HepG2 (cell line): ENCODE data around the gene KAT6B. TPM values are rescaled to one million over a fixed set of nuclear protein-coding genes. Genes with fewer than 3 reads are reported as not detected.

Experiments used
- ATAC-seq: fragments of 200-7000 bp; cut with Tn5 transposase; 3 replicates; pipeline ENCODE4 v1.9.1; 2020; ENCODE audit warnings: mild to moderate bottlenecking, moderate library complexity
- BruUV-seq: library from RNA; stranded (reverse); fragments of 400-500 nt; replicated peaks from 2 replicates; lab custom pipeline; 2021; lab: Mats Ljungman, UMichigan
- CTCF ChIA-PET: fragments of 300-600 bp; formaldehyde crosslinking; extraction: SDS; loops from one replicate; lab custom pipeline; 2021; ENCODE audit warnings: low total read pairs, inconsistent platforms, low intra/inter-chr PET ratio; lab: Yijun Ruan, JAX
- POLR2A ChIA-PET: fragments of 350-600 bp; sonication (Branson Sonifier 250); formaldehyde crosslinking; loops from one replicate; lab custom pipeline; 2020; ENCODE audit warnings: antibody characterized with exemption, inconsistent platforms; lab: Yijun Ruan, JAX
- DNase-seq: peaks from one replicate; pipeline ENCODE4 v3.0.0-alpha.2; 2015; ENCODE audit warnings: low spot score
- FAIRE-seq: peaks from 3 replicates; lab custom pipeline; 2011; peaks lifted over from hg19 to GRCh38; lab: Jason Lieb, UNC
- H2AFZ ChIP-seq: one replicate; pipeline ENCODE4 v1.6.1; 2011; ENCODE audit warnings: low read length, inconsistent platforms
- H3K27ac ChIP-seq: fragments of 300-600 bp; 3 replicates; pipeline ENCODE4 v1.8.0; 2011; ENCODE audit warnings: mixed run types, mild to moderate bottlenecking, mixed read lengths, low read length, inconsistent platforms; ENCODE audit not compliant: insufficient read depth; ENCODE audit errors: extremely low read length
- H3K27me3 ChIP-seq, 2 experiments: fragments of 200-600 bp in 1 of 2; 2 replicates in 1 of 2; 3 replicates in 1 of 2; pipeline versions ENCODE4 v1.6.0 to v1.8.0; 2011; ENCODE audit warnings: low read length in 2 of 2, mild to moderate bottlenecking in 2 of 2, moderate library complexity in 2 of 2, inconsistent platforms in 1 of 2; ENCODE audit not compliant: insufficient read depth in 2 of 2, control insufficient read depth in 1 of 2
- H3K36me3 ChIP-seq, 2 experiments: fragments of 200-600 bp in 1 of 2; replicated peaks in 1 of 2; 2 replicates in 1 of 2; 3 replicates in 1 of 2; pipeline versions ENCODE4 v1.5.1 to v1.8.0; 2011; ENCODE audit warnings: low read length in 2 of 2, inconsistent platforms in 1 of 2; ENCODE audit not compliant: insufficient read depth in 2 of 2, control insufficient read depth in 1 of 2
- H3K4me1 ChIP-seq: 2 replicates; pipeline ENCODE4 v1.5.1; 2012; ENCODE audit warnings: low read length, inconsistent platforms; ENCODE audit not compliant: insufficient read depth
- H3K4me2 ChIP-seq: 2 replicates; pipeline ENCODE4 v1.6.0; 2011; ENCODE audit warnings: low read depth, low read length, inconsistent platforms
- H3K4me3 ChIP-seq, 3 experiments: fragments of 200-600 bp in 1 of 3; sonication (generic), shearing (Covaris generic) in 1 of 3; replicated peaks in 1 of 3; 2 replicates each; pipeline ENCODE4 v1.5.1; 2011 to 2016; ENCODE audit warnings: low read length in 3 of 3, inconsistent platforms in 2 of 3, low read depth in 2 of 3, mild to moderate bottlenecking in 2 of 3, control low read depth in 1 of 3, mixed read lengths in 1 of 3; ENCODE audit not compliant: insufficient read depth in 1 of 3
- H3K79me2 ChIP-seq: one replicate; pipeline ENCODE4 v1.6.1; 2011; ENCODE audit warnings: low read length, inconsistent platforms; ENCODE audit not compliant: insufficient read depth
- H3K9ac ChIP-seq: 2 replicates; pipeline ENCODE4 v1.6.0; 2011; ENCODE audit warnings: mild to moderate bottlenecking, low read depth, low read length, inconsistent platforms; ENCODE audit not compliant: insufficient read depth
- H3K9me3 ChIP-seq: 2 replicates; pipeline ENCODE4 v1.5.1; 2012; ENCODE audit warnings: mild to moderate bottlenecking, low read length
- H4K20me1 ChIP-seq: 2 replicates; pipeline ENCODE4 v1.6.0; 2011; ENCODE audit warnings: inconsistent platforms, mild to moderate bottlenecking, low read length, moderate library complexity; ENCODE audit not compliant: insufficient read depth
- ASH2L ChIP-seq: fragments of 300-600, 200-600 bp; sonication (generic); IDR thresholded peaks from 2 replicates; pipeline ENCODE4 v1.7.0; 2017; ENCODE audit warnings: low read depth, mild to moderate bottlenecking, moderate library complexity, mixed read lengths, low read length; ENCODE audit not compliant: insufficient read length
- BATF2 ChIP-seq: sonication (generic); formaldehyde crosslinking; IDR thresholded peaks from 2 replicates; pipeline ENCODE4 v1.8.0; 2022; ENCODE audit warnings: mild to moderate bottlenecking, missing genetic modification reagents, moderate library complexity
- DMAP1 ChIP-seq: IDR thresholded peaks from 2 replicates; pipeline ENCODE4 v1.6.1; 2016
- FOSL2 ChIP-seq: sonication (generic); formaldehyde crosslinking; IDR thresholded peaks from 2 replicates; pipeline ENCODE4 v1.4.0; 2020; ENCODE audit warnings: missing genetic modification reagents
- GATA4 ChIP-seq: sonication (generic); IDR thresholded peaks from 2 replicates; pipeline ENCODE4 v1.6.1; 2016; ENCODE audit warnings: antibody characterized with exemption, low read depth, borderline replicate concordance
- JARID2 ChIP-seq: sonication (generic); formaldehyde crosslinking; IDR thresholded peaks from 2 replicates; pipeline ENCODE4 v1.8.1; 2023; ENCODE audit warnings: missing genetic modification reagents, inconsistent platforms; ENCODE audit not compliant: insufficient replicate concordance
- MXD4 ChIP-seq: IDR thresholded peaks from 2 replicates; pipeline ENCODE4 v1.6.1; 2016; ENCODE audit warnings: mild to moderate bottlenecking, missing biosample characterization, missing genetic modification reagents
- NFE2L2 ChIP-seq: fragments of 150-350 bp; IDR thresholded peaks from 2 replicates; pipeline ENCODE4 v1.6.1; 2014; ENCODE audit warnings: low read length
- SNAPC2 ChIP-seq: sonication (generic); formaldehyde crosslinking; IDR thresholded peaks from 2 replicates; pipeline ENCODE4 v1.8.1; 2022; ENCODE audit warnings: mild to moderate bottlenecking, missing genetic modification reagents
- TFE3 ChIP-seq: IDR thresholded peaks from 2 replicates; pipeline ENCODE4 v1.6.1; 2016
- ZFYVE20 ChIP-seq: sonication (generic); formaldehyde crosslinking; IDR thresholded peaks from 2 replicates; pipeline ENCODE4 v1.8.0; 2023; ENCODE audit warnings: low read depth, mild to moderate bottlenecking, moderate library complexity, missing genetic modification reagents, borderline replicate concordance
- WGBS: methylation state at CpG from one replicate; pipeline ENCODE4 v1.1.6; 2017; ENCODE audit warnings: low lambda C conversion rate; 5-methylcytosine and 5-hydroxymethylcytosine counted together
- in situ Hi-C: cut with HindIII; loops from 2 replicates; pipeline ENCODE4 v1.10.0; 2017; ENCODE audit warnings: low pct_unique_long_range_greater_than_20kb; ENCODE audit not compliant: extremely low pct_ligation_motif_present
- intact Hi-C: fragments of 100-400 bp; cut with micrococcal nuclease; formaldehyde crosslinking; loops from one replicate; pipeline ENCODE4 v1.10.0; 2022; ENCODE audit not compliant: unreplicated experiment
- polyA plus RNA-seq, 8 experiments: library from polyadenylated mRNA; depleted of rRNA in 3 of 8; stranded (reverse) in 7 of 8; unstranded in 1 of 8; fragments of >200 nt; fragmentation: Illumina TruSeq in 4 of 8; extraction: Trizol in 4 of 8; gene quantifications; 2 replicates each; pipeline versions ENCODE4 v1.2.1 to v1.2.3, GENCODE V29; 2011 to 2016; ENCODE audit warnings: low read depth in 4 of 8, missing spikeins in 1 of 8, mixed read lengths in 1 of 8; ENCODE audit not compliant: insufficient read depth in 1 of 8
- total RNA-seq, 5 experiments: library from RNA; depleted of rRNA; stranded (reverse); fragments of >200 nt; fragmentation: Illumina TruSeq; extraction: Trizol; gene quantifications; 2 replicates each; pipeline ENCODE4 v1.2.3, GENCODE V29; 2016; ENCODE audit warnings: low read depth in 1 of 5
- TF ChIP-seq, protein P1 (sequence below): sonication (generic); formaldehyde crosslinking; IDR thresholded peaks from 2 replicates; pipeline ENCODE4 v1.5.1; 2020; ENCODE audit warnings: mild to moderate bottlenecking, missing genetic modification reagents, moderate library complexity

Gene KAT6B
- total and polyA plus RNA-seq, 2 of the 13 experiments (the other 11 are each of a cell fraction or from before 2014, with no cell fraction given): 3.0 to 9.5 TPM

GRCh38 chr10:74898201-74898976, 72.0 kb downstream of the KAT6B start:
- Histone ChIP-seq H3K27me3 (no peaks in the 10 kb centered on the region), H3K4me3 (no peak overlapping the region), H3K36me3 (no peaks in the 10 kb centered on the region), H3K9ac (peak overlapping the region; percentile 17; the same call in 1 of the 2 replicates), H3K79me2 (peaks cover 6% of the 10 kb centered on the region), H4K20me1 (no peaks in the 10 kb centered on the region), H3K27ac (peak overlapping the region; percentile 45), H3K9me3 (no peaks in the 10 kb centered on the region), H2AFZ (no peak overlapping the region), H3K4me2 (peak overlapping the region; percentile 33; the same call in 1 of the 2 replicates), H3K4me1 (peaks cover 15% of the 10 kb centered on the region)
- ATAC-seq (peak; percentile 85), FAIRE-seq (no peak), DNase-seq (peak; percentile 28)
- ChIA-PET CTCF (no interaction called here), POLR2A (no interaction called here)
- intact Hi-C loops: loop anchor here (5.0 kb wide), 1 partner anchor 124 kb away; no protein-coding TSS in a partner anchor
- BruUV-seq: no TSS peak
- TF ChIP-seq FOSL2 (CRISPR knock-in tag): peak; percentile 40; the same call in 1 of the 2 replicates
- 0 out of 2 replicates have a peak, but pooled peaks have one; percentile 44 for TF ChIP-seq TFE3
- TF ChIP-seq NFE2L2: no peak
- TF ChIP-seq GATA4: no peak
- in situ Hi-C loops: loop anchor here (10.0 kb wide), 1 partner anchor 206 kb away; a partner anchor contains a TSS
- WGBS: 80% methylated on average over 4 of the region's 4 CpGs

DNA sequence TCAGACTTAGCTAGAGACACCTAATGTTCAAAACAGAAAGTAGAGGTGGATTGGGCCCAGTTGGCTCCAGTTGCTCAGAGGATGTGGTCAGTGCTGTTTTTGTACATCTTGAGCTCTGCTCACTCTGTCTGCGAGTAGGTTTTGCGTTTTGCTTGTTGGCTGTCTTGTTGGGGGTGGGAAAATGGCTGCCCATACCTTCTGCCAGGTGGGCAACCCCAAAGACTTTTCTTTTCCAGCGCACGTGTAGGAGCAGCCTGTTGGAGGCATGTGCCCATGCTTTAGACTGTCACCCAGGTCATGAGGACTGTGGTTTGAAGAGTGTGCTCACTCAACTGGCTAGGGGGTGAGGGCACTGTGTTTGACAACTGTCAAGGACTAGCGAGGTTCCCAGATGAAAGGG, 73.9 kb downstream of the KAT6B start:
- in situ Hi-C loops: no loop called here

More for the DNA sequence above, 73.9 kb downstream of the KAT6B start:
- Histone ChIP-seq H3K27me3 (no peaks in the 10 kb centered on the region), H4K20me1 (no peaks in the 10 kb centered on the region), H3K9me3 (no peaks in the 10 kb centered on the region), H2AFZ (no peak overlapping the region), H3K4me2 (no peak overlapping the region), H3K36me3 (no peaks in the 10 kb centered on the region), H3K4me1 (peaks cover 15% of the 10 kb centered on the region), H3K27ac (no peak overlapping the region), H3K9ac (no peak overlapping the region), H3K4me3 (no peak overlapping the region), H3K79me2 (peaks cover 6% of the 10 kb centered on the region)
- ChIA-PET POLR2A (no interaction called here), CTCF (no interaction called here)
- TF ChIP-seq ASH2L (no peak), JARID2 (CRISPR knock-in tag) (no peak), ZFYVE20 (CRISPR knock-in tag) (no peak), SNAPC2 (CRISPR knock-in tag) (no peak), DMAP1 (no peak), BATF2 (CRISPR knock-in tag) (no peak), MXD4 (CRISPR knock-in tag) (no peak)
- TF ChIP-seq, protein P1, sequence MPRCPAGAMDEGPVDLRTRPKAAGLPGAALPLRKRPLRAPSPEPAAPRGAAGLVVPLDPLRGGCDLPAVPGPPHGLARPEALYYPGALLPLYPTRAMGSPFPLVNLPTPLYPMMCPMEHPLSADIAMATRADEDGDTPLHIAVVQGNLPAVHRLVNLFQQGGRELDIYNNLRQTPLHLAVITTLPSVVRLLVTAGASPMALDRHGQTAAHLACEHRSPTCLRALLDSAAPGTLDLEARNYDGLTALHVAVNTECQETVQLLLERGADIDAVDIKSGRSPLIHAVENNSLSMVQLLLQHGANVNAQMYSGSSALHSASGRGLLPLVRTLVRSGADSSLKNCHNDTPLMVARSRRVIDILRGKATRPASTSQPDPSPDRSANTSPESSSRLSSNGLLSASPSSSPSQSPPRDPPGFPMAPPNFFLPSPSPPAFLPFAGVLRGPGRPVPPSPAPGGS: no peak
- FAIRE-seq: no peak
- BruUV-seq: no TSS peak
- no peak for DNase-seq
- 95% methylated on average over 5 of the region's 5 CpGs for WGBS
- ATAC-seq: no peak
- intact Hi-C loops: no loop called here
